Measurements from ENCODE around the gene GRIK1.
"Not testable (repeated sequence)": the region's sequence is repeated elsewhere in the genome, so short reads cannot be mapped to it uniquely, and the experiment has no call there.

The GRIK1 gene

DNA sequence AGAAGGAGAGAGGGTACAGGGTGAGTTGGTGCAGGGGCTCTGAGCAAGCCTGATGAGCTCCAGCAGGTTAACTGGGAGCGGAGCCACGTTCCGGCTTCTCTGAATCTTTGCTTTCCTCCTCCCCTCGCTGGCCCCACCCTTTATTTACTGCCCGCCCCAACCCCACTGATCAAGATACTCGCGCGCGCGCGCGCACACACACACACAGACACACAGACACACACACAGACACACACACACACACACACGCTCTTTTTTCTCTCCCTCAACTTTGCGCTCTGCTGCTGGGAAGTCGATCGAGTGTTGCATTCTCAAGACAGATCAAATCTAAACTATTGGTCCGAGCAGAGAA is at the start of gene GRIK1:
Gene GRIK1 (minus strand): TSS at position 73 of the 352 bp plus-strand sequence.
- peak; percentile 68 for DNase-seq (ENCODE audit: low spot score)

DNA sequence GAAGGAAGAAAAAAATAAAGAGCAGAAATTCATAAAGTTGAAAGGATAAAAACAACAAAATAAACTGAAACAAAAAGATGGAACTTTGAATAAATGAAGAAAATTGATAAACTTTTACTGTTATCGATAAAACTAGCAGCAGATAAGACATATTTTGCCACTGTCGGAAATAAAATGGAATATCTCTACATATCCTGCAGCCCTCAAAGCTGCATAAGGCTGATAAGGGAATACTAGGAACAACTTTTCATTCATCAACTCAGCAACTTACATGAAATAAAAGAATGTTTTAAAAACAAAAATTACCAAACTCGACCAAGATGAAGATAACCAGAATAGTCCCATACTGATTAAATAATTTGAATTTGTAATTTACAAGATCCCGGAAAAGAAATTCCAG is 48.0 kb upstream of the GRIK1 start:
- DNase-seq (ENCODE audit: low spot score) = no peak

DNA sequence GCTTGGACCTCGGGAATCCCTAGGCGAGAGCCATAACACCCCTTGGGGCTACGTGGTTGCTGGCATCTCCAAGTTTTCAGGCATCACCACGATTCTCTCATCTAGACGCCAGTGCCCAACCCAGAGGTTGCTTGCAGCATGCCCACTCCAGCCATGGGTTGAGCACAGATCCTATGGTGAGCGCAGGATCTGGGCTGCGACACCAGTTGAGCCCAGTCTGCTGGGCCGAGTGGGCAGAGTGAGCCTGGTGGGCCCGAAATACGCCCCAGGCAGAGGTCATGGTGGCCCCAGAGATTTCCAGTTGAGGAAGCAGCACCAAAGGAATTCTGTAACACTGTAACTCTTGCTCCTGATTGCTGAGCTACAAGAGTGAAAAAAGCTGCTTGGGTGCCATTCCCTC is 46.1 kb upstream of the GRIK1 start:
- DNase-seq (ENCODE audit: low spot score) = no peak

- DNase-seq (ENCODE audit: low spot score) = no peak
Measured at GRCh38 chr21:29979043-29979442, 39.2 kb upstream of the GRIK1 start.

DNA sequence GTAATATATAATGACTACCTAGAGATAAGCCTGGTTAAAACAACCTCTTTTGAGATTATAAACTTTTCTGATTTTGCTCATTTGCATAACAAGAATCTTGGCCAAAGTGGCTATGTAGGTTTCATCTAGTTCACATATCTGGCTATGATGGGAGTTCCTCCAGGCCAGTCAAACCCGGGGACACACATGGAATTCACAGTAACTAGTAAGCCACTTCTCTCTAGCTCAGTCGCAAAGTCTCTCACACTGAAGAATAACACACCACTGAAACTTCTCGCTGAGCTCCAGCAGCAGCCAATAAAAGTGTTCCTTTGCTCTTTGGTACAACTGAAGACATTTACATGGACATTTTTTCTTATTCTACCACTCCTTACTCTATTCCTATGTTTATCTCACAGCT is 36.0 kb upstream of the GRIK1 start:
- DNase-seq (ENCODE audit: low spot score) = no peak

DNA sequence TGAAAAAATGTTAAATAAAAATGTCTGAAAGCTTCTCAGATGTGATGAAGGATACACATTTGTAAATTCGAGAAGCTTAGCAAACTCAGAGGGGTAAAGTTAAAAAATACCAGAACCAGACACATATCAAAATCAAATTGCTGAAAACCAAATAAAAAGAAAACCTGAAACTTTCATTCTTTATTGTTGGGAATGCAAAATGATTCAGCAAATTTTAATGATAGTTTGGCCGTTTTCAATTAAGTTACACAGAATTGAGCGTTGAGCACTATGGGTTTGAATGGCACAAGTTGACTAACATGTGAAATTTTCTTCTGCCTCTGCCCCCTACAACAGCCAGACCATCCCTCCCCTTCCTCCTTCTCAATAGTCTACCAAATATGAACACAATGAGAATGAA is 33.5 kb upstream of the GRIK1 start:
- DNase-seq (ENCODE audit: low spot score) = no peak

DNA sequence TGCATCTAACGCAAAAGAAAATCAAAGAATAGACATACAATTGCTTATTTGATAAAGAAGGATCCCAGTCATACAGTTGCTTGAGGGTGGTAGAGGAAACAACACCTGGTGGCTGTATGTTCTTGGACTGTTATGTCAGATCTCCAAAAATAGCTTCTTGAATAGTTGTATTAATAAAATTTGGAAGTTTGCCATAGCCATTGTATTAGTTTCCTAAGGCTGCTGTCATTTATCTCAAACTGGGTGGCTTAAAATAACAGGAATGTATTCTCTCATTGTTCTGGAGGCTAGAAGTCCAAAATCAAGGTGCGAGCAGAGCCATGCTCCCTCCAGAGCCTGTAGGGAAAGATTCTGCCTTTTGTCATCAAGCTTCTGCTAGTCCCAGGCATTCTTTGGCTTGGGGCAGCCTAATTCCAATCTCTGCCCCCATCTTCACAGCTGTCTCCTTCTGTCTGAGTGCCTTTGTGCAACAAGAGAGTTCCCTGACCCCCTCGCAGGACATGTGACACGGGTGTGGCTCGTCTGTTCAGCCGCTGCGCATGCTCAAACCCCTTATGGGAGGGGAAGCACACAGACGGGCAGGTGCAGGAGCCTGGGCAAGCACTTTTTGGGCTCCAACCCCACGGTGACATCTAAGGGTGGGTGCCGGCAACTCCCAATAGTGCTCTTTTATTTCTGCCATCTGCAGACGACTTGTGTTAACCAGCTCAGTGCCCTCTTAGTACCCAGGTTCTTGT is 21.7 kb upstream of the GRIK1 start:
- DNase-seq (ENCODE audit: low spot score) = no peak

- no peak for DNase-seq (ENCODE audit: low spot score)
Measured at GRCh38 chr21:29958551-29958950, 18.8 kb upstream of the GRIK1 start.

- not testable (repeated sequence) for DNase-seq (ENCODE audit: low spot score)
Measured at GRCh38 chr21:29958035-29958434, 18.2 kb upstream of the GRIK1 start.

DNA sequence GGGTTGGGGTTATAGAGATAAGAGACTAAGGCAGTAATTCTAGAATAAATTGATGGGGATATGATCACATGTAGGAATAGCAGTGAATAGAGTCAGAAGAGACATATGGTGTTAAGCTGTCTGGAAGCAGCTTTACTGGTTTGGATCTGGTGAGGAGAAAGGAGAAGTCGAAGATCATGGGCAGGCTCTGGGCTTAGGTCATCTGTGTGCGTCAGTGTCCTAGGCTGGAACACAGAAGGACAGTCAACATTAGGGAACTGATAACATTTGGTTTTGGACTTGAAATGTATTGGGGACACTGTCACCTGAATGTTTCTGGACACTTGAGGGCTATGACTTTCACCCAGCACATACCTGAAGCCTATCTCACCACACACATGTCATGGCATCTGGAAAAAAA is 13.9 kb upstream of the GRIK1 start:
- no peak for DNase-seq (ENCODE audit: low spot score)

DNA sequence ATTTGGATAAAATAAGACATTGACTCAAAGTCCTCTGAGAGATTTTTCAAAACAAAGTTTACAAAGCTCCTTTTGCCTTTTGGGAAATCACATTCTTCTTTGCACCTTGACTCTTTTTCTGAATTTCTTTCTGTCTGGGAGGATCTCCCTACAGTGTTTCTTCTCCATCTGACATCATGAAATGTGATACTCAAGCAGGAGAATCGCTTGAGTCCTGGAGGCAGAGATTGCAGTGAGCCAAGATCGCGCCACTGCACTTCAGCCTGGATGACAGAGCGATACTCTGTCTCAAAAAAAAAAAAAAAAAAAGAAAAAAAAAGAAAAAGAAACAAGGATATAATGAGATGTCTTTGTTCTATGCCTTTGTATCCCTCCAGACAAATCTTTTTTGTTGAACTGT is 13.3 kb upstream of the GRIK1 start:
- no peak for DNase-seq (ENCODE audit: low spot score)

DNA sequence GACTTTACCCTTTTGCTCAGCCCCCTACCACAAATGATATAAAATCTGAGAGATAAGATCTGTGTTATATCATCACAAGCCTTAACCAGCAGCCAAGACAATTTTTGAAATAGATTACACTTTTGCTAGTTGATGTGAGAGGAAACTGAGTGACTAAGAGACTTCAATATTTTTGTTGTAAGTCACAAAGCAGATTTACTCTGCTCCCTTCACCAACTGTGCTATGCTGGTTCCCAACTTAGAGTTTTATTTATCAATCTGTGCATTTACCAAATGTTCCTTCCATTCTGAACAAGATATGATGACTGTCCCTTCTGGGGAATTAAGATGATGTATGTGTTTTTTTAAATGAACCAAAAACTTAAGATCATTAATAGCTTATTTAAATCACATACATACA is 12.1 kb upstream of the GRIK1 start:
- no peak for DNase-seq (ENCODE audit: low spot score)

- no peak for DNase-seq (ENCODE audit: low spot score)
Measured at GRCh38 chr21:29949991-29950390, 10.2 kb upstream of the GRIK1 start.

DNA sequence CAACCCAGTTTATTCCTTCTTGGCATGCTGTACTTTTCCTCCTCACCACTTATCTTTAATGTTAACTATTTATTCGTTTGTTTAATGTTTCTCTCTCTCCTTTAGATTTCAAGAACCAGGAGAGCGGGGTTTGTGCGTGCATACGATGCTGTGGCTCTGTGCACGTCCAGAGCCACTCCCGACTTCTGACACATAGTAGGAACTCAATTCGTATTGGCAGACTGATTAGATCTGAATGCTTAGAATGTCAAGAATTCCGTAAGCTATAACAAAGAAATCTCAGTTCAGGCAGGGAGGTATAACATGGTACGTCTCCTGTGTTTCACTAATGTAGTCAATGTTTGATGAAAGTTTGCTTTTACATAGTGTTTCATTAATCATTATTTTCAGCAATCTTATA is 7.3 kb upstream of the GRIK1 start:
- no peak for DNase-seq (ENCODE audit: low spot score)

- DNase-seq (ENCODE audit: low spot score) = no peak
Measured at GRCh38 chr21:29943885-29944284, 4.1 kb upstream of the GRIK1 start.

DNA sequence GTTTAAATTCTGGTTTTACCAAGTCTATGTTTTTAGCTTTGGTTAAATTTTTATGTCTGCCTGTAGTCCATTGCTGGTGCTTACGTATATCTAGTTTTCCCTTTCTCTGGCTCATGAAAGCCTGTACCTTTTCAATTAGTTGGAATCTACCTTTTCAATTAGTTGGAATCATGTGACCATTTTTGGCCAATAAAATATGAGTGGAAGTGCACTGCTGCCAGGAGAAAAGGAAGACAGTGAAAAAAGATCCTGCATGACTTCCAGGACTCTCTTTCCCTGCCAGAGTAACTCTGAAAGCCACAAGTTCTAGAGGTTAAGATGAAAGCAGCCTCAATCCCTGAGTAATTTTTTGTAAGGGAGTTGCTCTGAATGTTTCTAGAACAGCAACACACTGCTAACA is 2.2 kb upstream of the GRIK1 start:
- no peak for DNase-seq (ENCODE audit: low spot score)

DNA sequence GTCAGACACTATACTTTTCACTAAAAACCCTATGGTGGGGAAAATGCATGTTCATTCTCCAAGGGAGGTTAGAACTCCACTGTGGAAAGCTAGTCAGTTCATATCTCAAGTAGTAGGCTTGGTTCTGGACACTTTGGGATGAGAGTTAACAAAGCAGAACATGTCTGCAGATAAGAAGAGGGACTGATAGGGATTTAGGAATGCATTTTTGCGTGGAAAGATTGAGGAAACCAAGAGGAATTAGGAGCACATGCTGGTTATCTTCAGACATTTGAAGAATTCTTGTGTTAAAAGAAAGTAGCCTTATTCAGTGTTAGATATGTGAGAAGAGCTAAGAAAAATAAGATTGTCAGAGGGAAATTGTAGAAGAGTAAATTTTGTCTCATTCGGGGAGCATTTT is 1.2 kb upstream of the GRIK1 start:
- DNase-seq (ENCODE audit: low spot score) = no peak

GRCh38 chr21:29940361-29940760 is 565 bp upstream of the GRIK1 start:
- no peak for DNase-seq (ENCODE audit: low spot score)

- peak; percentile 65 for DNase-seq (ENCODE audit: low spot score)
Measured at GRCh38 chr21:29939104-29939923, 482 bp downstream of the GRIK1 start.

DNA sequence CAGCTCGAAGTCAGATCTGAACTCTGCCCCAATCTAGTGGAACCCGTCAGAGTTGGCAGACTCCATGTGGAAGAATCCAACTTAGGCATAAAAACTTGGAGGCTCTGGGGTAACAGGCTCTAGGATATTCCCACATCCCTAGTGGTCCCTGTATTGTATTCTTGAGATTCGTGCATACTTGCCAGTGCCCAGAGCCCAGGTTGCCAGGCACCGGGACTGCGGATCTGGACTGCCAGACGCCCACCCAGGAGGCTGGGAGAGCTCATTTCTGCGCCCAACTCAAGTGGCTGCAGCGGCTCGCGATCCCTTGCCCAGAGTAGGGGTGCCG is 1.1 kb downstream of the GRIK1 start:
- DNase-seq (ENCODE audit: low spot score) = peak; percentile 61

DNA sequence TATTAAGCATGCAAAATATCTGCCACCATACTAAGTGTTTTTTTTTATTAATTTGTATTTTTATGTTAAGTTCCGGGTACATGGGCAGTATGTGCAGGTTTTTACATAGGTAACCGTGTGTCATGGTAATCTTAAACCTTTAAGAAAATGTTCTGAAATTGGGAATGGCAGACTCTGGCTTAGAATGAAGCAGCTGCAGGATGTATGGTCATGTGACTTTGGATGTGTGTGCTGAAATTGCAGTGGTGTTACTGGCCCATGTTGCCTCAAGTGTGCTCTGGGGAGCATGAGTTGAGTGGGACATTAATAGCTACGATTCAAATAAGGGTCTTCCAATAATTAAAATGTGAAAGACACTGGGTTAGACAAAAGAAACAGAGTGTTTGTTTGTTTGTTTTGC is 6.7 kb downstream of the GRIK1 start:
- DNase-seq (ENCODE audit: low spot score) = no peak

DNA sequence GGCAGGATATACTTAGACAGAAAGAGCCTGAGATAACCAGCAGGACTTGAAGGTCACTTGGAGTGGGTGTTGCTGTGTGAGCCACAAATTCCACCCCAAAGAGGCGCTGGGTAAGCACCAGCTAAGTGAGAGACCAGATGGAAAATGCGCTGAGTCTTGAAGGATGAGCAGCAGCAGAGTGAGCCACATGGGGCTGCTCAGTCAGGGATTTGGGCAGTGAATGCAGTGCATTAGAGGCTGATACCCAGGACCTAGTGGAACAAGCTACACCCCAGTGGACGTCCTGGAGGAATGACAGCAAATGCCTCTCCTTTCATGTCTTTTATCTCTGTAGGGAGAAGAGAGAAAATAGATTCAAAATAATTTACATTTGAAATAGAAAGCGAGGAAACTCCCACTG is 11.3 kb downstream of the GRIK1 start:
- no peak for DNase-seq (ENCODE audit: low spot score)

- DNase-seq (ENCODE audit: low spot score) = no peak
Measured at GRCh38 chr21:29920938-29921337, 18.9 kb downstream of the GRIK1 start.

GRCh38 chr21:29914326-29914725 is 25.5 kb downstream of the GRIK1 start:
- no peak for DNase-seq (ENCODE audit: low spot score)
